ENCODE measurements around the gene FAM169A.
"Not testable (repeated sequence)": the region's sequence is repeated elsewhere in the genome, so short reads cannot be mapped to it uniquely, and the experiment has no call there.

The FAM169A gene

DNA sequence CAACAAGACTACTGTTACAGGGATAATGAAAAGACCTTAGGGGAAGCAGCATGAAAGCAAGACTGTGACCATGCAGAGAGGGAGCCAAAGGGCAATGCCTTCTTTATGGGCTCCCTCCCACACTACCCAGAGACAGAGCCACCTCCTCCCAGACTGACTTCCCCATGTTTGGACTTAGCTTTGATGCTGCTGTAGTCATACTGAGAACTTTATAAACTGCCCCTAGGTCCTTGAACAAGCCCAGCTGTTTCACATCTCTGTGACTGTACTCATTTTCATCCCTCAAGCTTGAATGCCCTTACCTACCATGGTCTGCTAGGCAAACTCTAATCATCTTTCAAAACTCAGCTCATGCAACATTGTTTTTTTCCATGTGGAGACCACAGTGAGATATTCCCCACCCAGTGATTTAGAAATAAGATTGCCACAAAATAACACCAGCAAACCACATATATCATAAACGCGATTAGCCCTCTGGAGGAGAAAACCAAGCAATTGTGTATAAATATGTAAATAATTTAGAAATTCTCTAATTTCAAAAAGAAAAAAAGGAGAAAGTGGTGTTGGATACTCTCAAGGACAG lies 23.4 kb upstream of the FAM169A start:
- Histone ChIP-seq H3K27me3 (ENCODE audit: insufficient read depth, poor library complexity, severe bottlenecking) (no peaks in the 10 kb centered on the region), H3K27ac (ENCODE audit: poor library complexity, severe bottlenecking) (no peak overlapping the region), H3K36me3 (ENCODE audit: low read depth) (no peaks in the 10 kb centered on the region), H3K4me1 (ENCODE audit: insufficient read depth, poor library complexity, severe bottlenecking) (no peaks in the 10 kb centered on the region), H3K4me3 (ENCODE audit: severe bottlenecking) (no peak overlapping the region), H3K9me3 (ENCODE audit: severe bottlenecking) (no peaks in the 10 kb centered on the region)
- DNase-seq (ENCODE audit: low spot score) (no peak), ATAC-seq (ENCODE audit: low read depth) (no peak)
- no peak for TF ChIP-seq CTCF (IDR thresholded peaks at IDR 0.05; ENCODE audit: poor library complexity, severe bottlenecking)

GRCh38 chr5:74888117-74888516 lies 21.9 kb upstream of the FAM169A start:
- Histone ChIP-seq H3K36me3 (ENCODE audit: low read depth) (no peaks in the 10 kb centered on the region), H3K4me1 (ENCODE audit: insufficient read depth, poor library complexity, severe bottlenecking) (no peaks in the 10 kb centered on the region), H3K27me3 (ENCODE audit: insufficient read depth, poor library complexity, severe bottlenecking) (no peaks in the 10 kb centered on the region), H3K27ac (ENCODE audit: poor library complexity, severe bottlenecking) (no peak overlapping the region), H3K9me3 (ENCODE audit: severe bottlenecking) (no peaks in the 10 kb centered on the region), H3K4me3 (ENCODE audit: severe bottlenecking) (no peak overlapping the region)
- DNase-seq (ENCODE audit: low spot score), result no peak
- no peak for TF ChIP-seq CTCF (IDR thresholded peaks at IDR 0.05; ENCODE audit: poor library complexity, severe bottlenecking)
- no peak for ATAC-seq (ENCODE audit: low read depth)

GRCh38 chr5:74885170-74885569 lies 19.0 kb upstream of the FAM169A start:
- H3K4me1 ChIP-seq (ENCODE audit: insufficient read depth, poor library complexity, severe bottlenecking), result no peaks in the 10 kb centered on the region
- no peak overlapping the region for H3K4me3 ChIP-seq (ENCODE audit: severe bottlenecking)
- H3K27me3 ChIP-seq (ENCODE audit: insufficient read depth, poor library complexity, severe bottlenecking), result no peaks in the 10 kb centered on the region
- ATAC-seq (ENCODE audit: low read depth), result no peak; the same call in 2 of the 3 replicates
- H3K27ac ChIP-seq (ENCODE audit: poor library complexity, severe bottlenecking), result no peak overlapping the region
- H3K36me3 ChIP-seq (ENCODE audit: low read depth), result no peaks in the 10 kb centered on the region
- H3K9me3 ChIP-seq (ENCODE audit: severe bottlenecking), result no peaks in the 10 kb centered on the region
- DNase-seq (ENCODE audit: low spot score), result no peak
- TF ChIP-seq CTCF (IDR thresholded peaks at IDR 0.05; ENCODE audit: poor library complexity, severe bottlenecking), result no peak

- not testable (repeated sequence) for H3K9me3 ChIP-seq (ENCODE audit: severe bottlenecking); H3K4me3 ChIP-seq (ENCODE audit: severe bottlenecking); H3K27me3 ChIP-seq (ENCODE audit: insufficient read depth, poor library complexity, severe bottlenecking); H3K27ac ChIP-seq (ENCODE audit: poor library complexity, severe bottlenecking); H3K4me1 ChIP-seq (ENCODE audit: insufficient read depth, poor library complexity, severe bottlenecking); ATAC-seq (ENCODE audit: low read depth); DNase-seq (ENCODE audit: low spot score); H3K36me3 ChIP-seq (ENCODE audit: low read depth)
Measured at GRCh38 chr5:74882379-74883134, 16.4 kb upstream of the FAM169A start.

- Histone ChIP-seq H3K27ac (ENCODE audit: poor library complexity, severe bottlenecking) (no peak overlapping the region), H3K4me3 (ENCODE audit: severe bottlenecking) (no peak overlapping the region), H3K36me3 (ENCODE audit: low read depth) (no peaks in the 10 kb centered on the region), H3K4me1 (ENCODE audit: insufficient read depth, poor library complexity, severe bottlenecking) (no peaks in the 10 kb centered on the region), H3K9me3 (ENCODE audit: severe bottlenecking) (no peaks in the 10 kb centered on the region), H3K27me3 (ENCODE audit: insufficient read depth, poor library complexity, severe bottlenecking) (no peaks in the 10 kb centered on the region)
- DNase-seq (ENCODE audit: low spot score) (no peak), ATAC-seq (ENCODE audit: low read depth) (no peak)
- TF ChIP-seq CTCF (IDR thresholded peaks at IDR 0.05; ENCODE audit: poor library complexity, severe bottlenecking), result no peak
Measured at GRCh38 chr5:74877624-74878304, 11.6 kb upstream of the FAM169A start.

Data from RWPE2 (cell line).